PC-9 (cell line): ENCODE results near the gene PNMA6E. TPM values are rescaled to one million over a fixed set of nuclear protein-coding genes. Genes with fewer than 3 reads are reported as not detected.
"Not testable (repeated sequence)": the region's sequence is repeated elsewhere in the genome, so short reads cannot be mapped to it uniquely, and the experiment has no call there.

ENCODE experiments used
- BruUV-seq: library from RNA; stranded (reverse); fragments of 400-500 nt; replicated peaks from 2 replicates; lab custom pipeline; 2021; lab: Mats Ljungman, UMichigan
- CTCF ChIA-PET: fragments of 300-600 bp; sonication (Branson Sonifier 250); formaldehyde crosslinking; loops from one replicate; lab custom pipeline; 2022; ENCODE audit warnings: antibody characterized with exemption; lab: Charles Lee
- POLR2A ChIA-PET: fragments of 300-600 bp; sonication (Branson Sonifier 250); formaldehyde crosslinking; loops from one replicate; lab custom pipeline; 2022; ENCODE audit warnings: antibody characterized with exemption; ENCODE audit not compliant: unreplicated experiment; lab: Charles Lee
- DNase-seq, 2 experiments: peaks; one replicate each; pipeline versions ENCODE4 v3.0.0 to v3.0.0-alpha.2; 2015 to 2022; ENCODE audit warnings: mixed read lengths in 1 of 2
- H2AFZ ChIP-seq: fragments of 200-600 bp; sonication (generic); 2 replicates; pipeline ENCODE4 v1.8.1; 2017; ENCODE audit warnings: antibody characterized with exemption
- H3F3A ChIP-seq: fragments of 200-600 bp; sonication (generic); 2 replicates; pipeline ENCODE4 v1.8.1; 2017; ENCODE audit warnings: antibody characterized with exemption, mild to moderate bottlenecking, low read depth; ENCODE audit not compliant: insufficient read depth
- H3K27ac ChIP-seq: fragments of 200-600 bp; sonication (generic); 2 replicates; pipeline ENCODE4 v1.6.1; 2016; ENCODE audit warnings: mixed run types
- H3K27me3 ChIP-seq: fragments of 200-600 bp; sonication (generic); 2 replicates; pipeline ENCODE4 v1.6.1; 2016; ENCODE audit warnings: low read depth, mixed run types; ENCODE audit not compliant: insufficient read depth
- H3K36me3 ChIP-seq: fragments of 200-600 bp; sonication (generic); 2 replicates; pipeline ENCODE4 v1.6.1; 2016; ENCODE audit warnings: low read depth, mixed run types
- H3K4me1 ChIP-seq: fragments of 200-600 bp; sonication (generic); replicated peaks from 2 replicates; pipeline ENCODE4 v1.6.1; 2016; ENCODE audit warnings: mixed run types; ENCODE audit not compliant: insufficient read depth
- H3K4me2 ChIP-seq: fragments of 200-600 bp; sonication (generic); 2 replicates; pipeline ENCODE4 v1.6.1; 2017; ENCODE audit warnings: mixed run types
- H3K4me3 ChIP-seq: fragments of 200-600 bp; sonication (generic); 2 replicates; pipeline ENCODE4 v1.6.1; 2016; ENCODE audit warnings: mixed run types
- H3K79me2 ChIP-seq: fragments of 200-600 bp; sonication (generic); 2 replicates; pipeline ENCODE4 v1.6.1; 2017; ENCODE audit warnings: low read depth, mixed run types
- H3K9me2 ChIP-seq: fragments of 200-600 bp; sonication (generic); 2 replicates; pipeline ENCODE4 v1.8.1; 2017; ENCODE audit warnings: mild to moderate bottlenecking; ENCODE audit not compliant: insufficient read depth
- H3K9me3 ChIP-seq: fragments of 200-600 bp; sonication (generic); 2 replicates; pipeline ENCODE4 v1.8.1; 2016; ENCODE audit warnings: low read depth; ENCODE audit not compliant: insufficient read depth
- H4K20me1 ChIP-seq: fragments of 200-600 bp; sonication (generic); 2 replicates; pipeline ENCODE4 v1.8.1; 2017; ENCODE audit not compliant: insufficient read depth
- EZH2 ChIP-seq: fragments of 200-600 bp; sonication (generic); IDR thresholded peaks from 2 replicates; pipeline ENCODE4 v1.8.0; 2017; ENCODE audit warnings: antibody characterized with exemption, low read depth
- intact Hi-C: fragments of 100-400 bp; cut with micrococcal nuclease; formaldehyde crosslinking; loops from one replicate; pipeline ENCODE4 v1.10.0; 2022; ENCODE audit not compliant: unreplicated experiment
- total RNA-seq: library from RNA; stranded (reverse); gene quantifications from 2 replicates; pipeline ENCODE4 v1.2.3, GENCODE V29; 2021
- TF ChIP-seq, protein P1 (sequence below): fragments of 200-600 bp; sonication (generic); conservative IDR thresholded peaks from 2 replicates; pipeline ENCODE4 v1.6.1; 2017; ENCODE audit warnings: mixed run types, antibody characterized with exemption, mild to moderate bottlenecking, moderate library complexity

The PNMA6E gene
- total RNA-seq, 1 experiment from 2014 or later = not detected

DNA sequence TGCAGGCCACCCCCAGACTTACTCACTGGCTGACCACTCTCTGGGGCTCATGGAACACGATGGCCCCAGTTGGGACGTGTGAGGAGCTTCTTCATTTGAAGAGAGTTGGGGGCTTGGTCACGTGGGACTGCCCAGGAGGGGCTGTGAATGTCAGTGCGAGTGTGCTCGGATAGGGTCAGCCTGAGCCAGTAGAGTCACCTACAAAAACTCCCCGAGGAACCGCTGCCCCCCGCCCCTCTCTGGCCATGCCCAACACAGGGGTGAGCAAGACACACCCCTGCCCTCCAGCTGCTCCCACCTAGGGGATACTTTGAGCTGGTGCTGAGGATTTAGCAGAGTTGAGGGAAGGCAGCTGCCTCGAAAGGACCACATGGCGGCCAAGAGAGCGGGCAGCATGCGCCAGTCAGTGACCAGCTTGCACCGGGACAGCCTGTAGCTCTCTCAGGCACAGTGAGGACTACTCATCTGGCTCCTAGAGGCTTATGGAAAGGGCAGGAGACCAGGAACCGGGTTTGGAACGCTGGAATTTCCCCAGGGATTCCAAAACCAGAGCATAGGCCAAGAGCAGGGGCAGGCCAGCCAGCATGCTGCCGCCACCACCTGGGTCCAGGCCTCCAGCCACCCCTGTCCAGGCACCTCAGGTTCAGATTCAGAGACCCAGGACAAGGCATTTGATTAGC is 8.4 kb downstream of the PNMA6E start:
- TF ChIP-seq, protein P1, sequence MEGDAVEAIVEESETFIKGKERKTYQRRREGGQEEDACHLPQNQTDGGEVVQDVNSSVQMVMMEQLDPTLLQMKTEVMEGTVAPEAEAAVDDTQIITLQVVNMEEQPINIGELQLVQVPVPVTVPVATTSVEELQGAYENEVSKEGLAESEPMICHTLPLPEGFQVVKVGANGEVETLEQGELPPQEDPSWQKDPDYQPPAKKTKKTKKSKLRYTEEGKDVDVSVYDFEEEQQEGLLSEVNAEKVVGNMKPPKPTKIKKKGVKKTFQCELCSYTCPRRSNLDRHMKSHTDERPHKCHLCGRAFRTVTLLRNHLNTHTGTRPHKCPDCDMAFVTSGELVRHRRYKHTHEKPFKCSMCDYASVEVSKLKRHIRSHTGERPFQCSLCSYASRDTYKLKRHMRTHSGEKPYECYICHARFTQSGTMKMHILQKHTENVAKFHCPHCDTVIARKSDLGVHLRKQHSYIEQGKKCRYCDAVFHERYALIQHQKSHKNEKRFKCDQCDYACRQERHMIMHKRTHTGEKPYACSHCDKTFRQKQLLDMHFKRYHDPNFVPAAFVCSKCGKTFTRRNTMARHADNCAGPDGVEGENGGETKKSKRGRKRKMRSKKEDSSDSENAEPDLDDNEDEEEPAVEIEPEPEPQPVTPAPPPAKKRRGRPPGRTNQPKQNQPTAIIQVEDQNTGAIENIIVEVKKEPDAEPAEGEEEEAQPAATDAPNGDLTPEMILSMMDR = no peak
- no peak for TF ChIP-seq EZH2
- Histone ChIP-seq H3K36me3 (no peaks in the 10 kb centered on the region), H3K79me2 (no peaks in the 10 kb centered on the region), H3K27me3 (peaks cover 30% of the 10 kb centered on the region), H3K9me2 (no peaks in the 10 kb centered on the region), H3K27ac (no peak overlapping the region), H2AFZ (no peak overlapping the region), H4K20me1 (no peaks in the 10 kb centered on the region), H3F3A (no peaks in the 10 kb centered on the region), H3K4me3 (no peak overlapping the region), H3K4me1 (no peaks in the 10 kb centered on the region), H3K4me2 (no peak overlapping the region), H3K9me3 (no peaks in the 10 kb centered on the region)
- intact Hi-C loops = no loop called here
- no TSS peak for BruUV-seq
- DNase-seq = no peak
- ChIA-PET CTCF (no interaction called here), POLR2A (no interaction called here)

DNA sequence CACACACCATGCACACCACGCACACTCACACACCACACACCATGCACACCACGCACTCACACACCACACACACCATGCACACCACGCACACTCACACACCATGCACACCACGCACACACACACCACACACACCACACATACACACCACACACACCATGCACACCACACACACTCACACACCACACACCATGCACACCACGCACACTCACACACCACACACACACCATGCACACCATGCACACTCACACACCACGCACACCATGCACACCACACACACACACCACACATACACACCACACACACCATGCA is 11.7 kb downstream of the PNMA6E start:
- BruUV-seq, CTCF ChIA-PET: not testable (repeated sequence)

DNA sequence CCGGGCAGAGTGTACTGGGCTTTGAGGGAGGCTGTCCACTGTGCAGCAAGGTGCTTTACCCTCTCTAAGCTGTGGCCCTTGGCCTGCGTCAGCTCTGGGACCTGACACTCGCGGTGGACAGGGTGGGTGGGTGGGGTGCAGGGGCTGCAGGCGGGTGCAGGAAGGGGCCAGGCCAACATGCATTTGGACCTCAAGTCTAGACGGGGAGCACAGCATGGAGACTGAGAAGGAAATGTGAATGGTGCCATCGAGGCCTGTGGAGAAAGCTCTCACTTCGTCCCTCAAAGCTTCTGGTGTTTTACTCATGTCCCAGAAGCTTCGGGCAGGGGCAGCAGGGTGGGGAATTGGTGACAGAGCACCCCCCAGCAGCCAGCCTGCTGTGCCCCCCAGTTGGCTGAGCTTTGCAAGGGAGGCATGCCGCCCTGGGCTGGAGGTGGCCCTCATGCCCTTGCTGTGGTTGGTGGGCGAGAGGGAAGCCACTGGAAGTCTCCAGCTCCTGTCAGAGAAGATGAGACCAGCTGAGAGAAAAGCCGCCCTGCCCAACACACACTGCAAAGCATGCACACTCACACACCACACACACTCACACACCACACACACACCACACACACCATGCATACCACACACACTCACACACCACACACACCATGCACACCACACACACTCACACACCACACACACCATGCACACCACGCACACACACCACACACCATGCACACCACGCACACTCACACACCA is 12.3 kb downstream of the PNMA6E start:
- Histone ChIP-seq H4K20me1 (no peaks in the 10 kb centered on the region), H3K4me2 (no peak overlapping the region), H3K9me2 (no peaks in the 10 kb centered on the region), H3K36me3 (no peaks in the 10 kb centered on the region), H2AFZ (no peak overlapping the region), H3K4me3 (no peak overlapping the region), H3K9me3 (no peaks in the 10 kb centered on the region), H3K4me1 (no peaks in the 10 kb centered on the region), H3F3A (no peaks in the 10 kb centered on the region), H3K27ac (no peak overlapping the region), H3K79me2 (no peaks in the 10 kb centered on the region), H3K27me3 (peaks cover 20% of the 10 kb centered on the region; the same call in 1 of the 2 replicates)
- CTCF ChIA-PET = no interaction called here
- no peak for TF ChIP-seq EZH2
- TF ChIP-seq, protein P1 = no peak
- POLR2A ChIA-PET = no interaction called here
- BruUV-seq = no TSS peak
- intact Hi-C loops = no loop called here
- no peak for DNase-seq

More for the DNA sequence above, 11.7 kb downstream of the PNMA6E start:
- H3K4me3 ChIP-seq, H3K27ac ChIP-seq, H2AFZ ChIP-seq, H3K4me2 ChIP-seq, POLR2A ChIA-PET, H3K9me3 ChIP-seq, H3K9me2 ChIP-seq, intact Hi-C loops, H3K36me3 ChIP-seq, H3K79me2 ChIP-seq, DNase-seq, H3F3A ChIP-seq, H3K4me1 ChIP-seq, H4K20me1 ChIP-seq: not testable (repeated sequence)
- peaks cover 20% of the 10 kb centered on the region; the same call in 1 of the 2 replicates for H3K27me3 ChIP-seq
